Ovary (tissue), 9 donors: Measurements from ENCODE around the gene RASIP1. TPM values are rescaled to one million over a fixed set of nuclear protein-coding genes. Genes with fewer than 3 reads are reported as not detected.
A peak's percentile ranks its signal among the peaks of the same experiment; 100 is the strongest.

ENCODE experiments used
- DNase-seq, 5 donors: peaks; one replicate each; pipeline ENCODE4 v3.0.0-alpha.2; 2019 to 2020
- H3K27ac ChIP-seq, 2 donors: fragments of 200-600 bp; one replicate each; pipeline versions ENCODE4 v1.5.1 to v1.8.0; 2019 to 2022
- H3K27me3 ChIP-seq: fragments of 200-600 bp; one replicate; pipeline ENCODE4 v1.8.0; 2022
- H3K36me3 ChIP-seq: fragments of 200-600 bp; sonication (generic); one replicate; pipeline ENCODE4 v1.5.1; 2019
- H3K4me1 ChIP-seq: one replicate; pipeline ENCODE4 v1.8.1; 2013; ENCODE audit warnings: mild to moderate bottlenecking, moderate library complexity; ENCODE audit not compliant: insufficient read depth
- H3K4me3 ChIP-seq: fragments of 200-600 bp; sonication (generic); one replicate; pipeline ENCODE4 v1.5.1; 2017
- H3K9me3 ChIP-seq, 2 donors: fragments of 200-600 bp in 1 of 2; sonication (generic) in 1 of 2; one replicate each; pipeline versions ENCODE4 v1.5.1 to v1.8.1; 2013 to 2019; ENCODE audit warnings: mild to moderate bottlenecking in 1 of 2, moderate library complexity in 1 of 2
- EP300 ChIP-seq: sonication (generic); formaldehyde crosslinking; IDR thresholded peaks from one replicate; pipeline ENCODE4 v1.6.1; 2017; ENCODE audit warnings: antibody characterized with exemption
- POLR2A ChIP-seq: fragments of 450-650 bp; IDR thresholded peaks from one replicate; pipeline ENCODE4 v1.6.1; 2017; ENCODE audit warnings: antibody characterized with exemption, mild to moderate bottlenecking, moderate library complexity
- WGBS, 3 donors: extraction: QIAGEN DNeasy Blood & Tissue Kit in 1 of 3; methylation state at CpG; one replicate each; pipeline versions ENCODE4 v1.1.5 to v1.1.7; 2013 to 2017; 5-methylcytosine and 5-hydroxymethylcytosine counted together
- intact Hi-C, 4 donors: fragments of 100-400 bp; cut with DNase I; formaldehyde crosslinking; loops; one replicate each; pipeline versions ENCODE4 v1.11.0 to v1.15.1; 2022 to 2023
- polyA plus RNA-seq, 2 donors: library from polyadenylated mRNA; stranded (reverse); fragments of 200-250 nt in 1 of 2; fragments of 350-450 nt in 1 of 2; fragmentation: Illumina TruSeq in 1 of 2; extraction: RNeasy Lipid Tissue Mini Kit (QIAGEN cat#74804) in 1 of 2; gene quantifications; one replicate each; pipeline ENCODE4 v1.2.3, GENCODE V29; 2013 to 2014
- total RNA-seq, 7 donors: library from RNA; depleted of rRNA in 2 of 7; stranded (reverse); fragments of >200 nt in 2 of 7; fragmentation: NEBNext Ultra II Directional in 3 of 7; extraction: Animal tissue kit (Norgen Biotek cat#: 25700) in 3 of 7; gene quantifications; one replicate each; pipeline versions ENCODE4 v1.1.0 to v1.2.4, GENCODE V29; 2016 to 2023
- TF ChIP-seq, protein P1 (sequence below), 3 donors: fragments of 450-650 bp in 2 of 3; fragments of 200-600 bp in 1 of 3; IDR thresholded peaks; one replicate each; pipeline versions ENCODE4 v1.5.1 to v1.8.0; 2016 to 2022; ENCODE audit warnings: antibody characterized with exemption in 3 of 3, mild to moderate bottlenecking in 1 of 3
- donor health status: DM: no; HTN: no; CAD: no; lungs with moderate emphysema.
- donor health status: DM: no; HTN: no; CAD: no.
- donor health status: Bipolar disorder and iron deficiency.
- donor health status: DM: yes; HTN: yes; CAD: no.
- donor health status: DM: no; HTN: no; CAD: no.
- donor health status: DM: yes; HTN: yes; CAD: no.

Gene RASIP1
- total and polyA plus RNA-seq, 9 donors = 4.1 to 25.9 (median 14.2) TPM

DNA sequence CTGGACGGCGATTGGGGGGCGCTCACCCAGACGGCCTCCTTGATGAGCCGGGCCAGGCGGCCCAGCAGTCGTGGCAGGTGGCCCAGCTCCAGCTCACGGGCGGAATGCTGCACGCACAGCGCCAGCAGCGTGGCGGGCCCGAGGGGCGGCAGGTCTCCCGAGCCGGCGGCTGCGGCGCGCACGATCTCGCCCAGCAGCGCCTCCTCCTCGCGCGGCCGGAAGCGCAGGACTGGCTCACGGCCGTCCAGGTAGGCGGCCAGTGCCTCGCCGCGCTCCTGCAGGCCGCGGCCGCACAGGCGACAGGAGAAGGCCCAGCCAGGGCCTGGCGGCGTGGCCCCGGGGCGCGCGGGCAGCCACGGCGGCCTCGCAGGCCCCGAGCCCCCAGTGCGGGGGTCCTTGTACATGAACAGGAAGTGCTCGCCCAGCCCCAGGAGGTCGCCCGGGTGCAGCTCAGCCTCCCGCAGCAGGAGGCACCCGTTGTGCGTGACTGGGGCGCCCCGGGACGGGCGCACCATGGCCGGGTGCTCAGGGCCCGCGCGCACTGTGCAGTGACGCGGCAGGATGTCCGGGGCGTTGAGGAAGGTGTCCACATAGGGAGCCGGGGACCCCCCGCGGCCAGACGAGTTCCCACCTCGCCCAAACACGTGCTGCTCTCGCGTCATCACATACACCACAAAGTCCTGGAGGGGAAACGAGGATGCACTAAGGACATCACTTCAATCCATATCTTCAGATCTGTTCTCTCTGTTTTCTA is 11.3 kb downstream of the RASIP1 start:
- Histone ChIP-seq H3K4me1 (peaks cover 7% of the 10 kb centered on the region), H3K4me3 (no peak overlapping the region), H3K27me3 (no peaks in the 10 kb centered on the region), H3K27ac (peak overlapping the region; percentile 44 to 73), H3K36me3 (no peaks in the 10 kb centered on the region), H3K9me3 (no peaks in the 10 kb centered on the region)
- intact Hi-C loops = no loop called here
- whole genome bisulfite sequencing, 3 donors = 30 to 65% (median 58%) methylated on average over 26 to 77 of the region's 77 CpGs
- TF ChIP-seq, protein P1, sequence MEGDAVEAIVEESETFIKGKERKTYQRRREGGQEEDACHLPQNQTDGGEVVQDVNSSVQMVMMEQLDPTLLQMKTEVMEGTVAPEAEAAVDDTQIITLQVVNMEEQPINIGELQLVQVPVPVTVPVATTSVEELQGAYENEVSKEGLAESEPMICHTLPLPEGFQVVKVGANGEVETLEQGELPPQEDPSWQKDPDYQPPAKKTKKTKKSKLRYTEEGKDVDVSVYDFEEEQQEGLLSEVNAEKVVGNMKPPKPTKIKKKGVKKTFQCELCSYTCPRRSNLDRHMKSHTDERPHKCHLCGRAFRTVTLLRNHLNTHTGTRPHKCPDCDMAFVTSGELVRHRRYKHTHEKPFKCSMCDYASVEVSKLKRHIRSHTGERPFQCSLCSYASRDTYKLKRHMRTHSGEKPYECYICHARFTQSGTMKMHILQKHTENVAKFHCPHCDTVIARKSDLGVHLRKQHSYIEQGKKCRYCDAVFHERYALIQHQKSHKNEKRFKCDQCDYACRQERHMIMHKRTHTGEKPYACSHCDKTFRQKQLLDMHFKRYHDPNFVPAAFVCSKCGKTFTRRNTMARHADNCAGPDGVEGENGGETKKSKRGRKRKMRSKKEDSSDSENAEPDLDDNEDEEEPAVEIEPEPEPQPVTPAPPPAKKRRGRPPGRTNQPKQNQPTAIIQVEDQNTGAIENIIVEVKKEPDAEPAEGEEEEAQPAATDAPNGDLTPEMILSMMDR (IDR thresholded peaks at IDR 0.05) = no peak
- TF ChIP-seq EP300 = no peak
- no peak for TF ChIP-seq POLR2A
- peak in 4 of 5 donors; percentile 47 to 72 (median 62) for DNase-seq

DNA sequence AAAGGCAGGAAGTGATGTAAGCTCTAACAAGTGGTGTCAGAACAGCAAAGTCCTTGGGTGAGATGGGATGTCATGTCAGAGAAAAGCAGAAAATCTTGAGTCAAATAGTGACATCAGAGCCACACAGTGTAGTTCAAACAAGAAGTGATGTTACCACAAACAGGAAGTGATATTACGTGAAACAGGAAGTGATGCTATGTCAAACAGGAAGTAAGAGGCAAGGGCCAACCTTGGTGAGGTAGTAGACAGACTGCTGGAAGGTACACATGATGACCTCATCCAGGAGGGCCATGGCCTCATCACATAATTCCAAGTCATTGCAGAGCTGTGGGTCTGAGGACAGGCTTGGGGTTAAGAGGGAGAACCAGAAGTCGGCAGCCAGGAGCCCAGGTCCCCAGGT is 13.9 kb downstream of the RASIP1 start:
- peaks cover 7% of the 10 kb centered on the region for H3K4me1 ChIP-seq
- H3K4me3 ChIP-seq = no peak overlapping the region
- no peaks in the 10 kb centered on the region for H3K9me3 ChIP-seq
- WGBS, 3 donors = 78 to 83% (median 82%) methylated on average over 2 of the region's 2 CpGs
- H3K36me3 ChIP-seq = no peaks in the 10 kb centered on the region
- no peak overlapping the region for H3K27ac ChIP-seq
- no peak for DNase-seq
- TF ChIP-seq, protein P1 (IDR thresholded peaks at IDR 0.05) = no peak
- H3K27me3 ChIP-seq = no peaks in the 10 kb centered on the region
- intact Hi-C loops = no loop called here

DNA sequence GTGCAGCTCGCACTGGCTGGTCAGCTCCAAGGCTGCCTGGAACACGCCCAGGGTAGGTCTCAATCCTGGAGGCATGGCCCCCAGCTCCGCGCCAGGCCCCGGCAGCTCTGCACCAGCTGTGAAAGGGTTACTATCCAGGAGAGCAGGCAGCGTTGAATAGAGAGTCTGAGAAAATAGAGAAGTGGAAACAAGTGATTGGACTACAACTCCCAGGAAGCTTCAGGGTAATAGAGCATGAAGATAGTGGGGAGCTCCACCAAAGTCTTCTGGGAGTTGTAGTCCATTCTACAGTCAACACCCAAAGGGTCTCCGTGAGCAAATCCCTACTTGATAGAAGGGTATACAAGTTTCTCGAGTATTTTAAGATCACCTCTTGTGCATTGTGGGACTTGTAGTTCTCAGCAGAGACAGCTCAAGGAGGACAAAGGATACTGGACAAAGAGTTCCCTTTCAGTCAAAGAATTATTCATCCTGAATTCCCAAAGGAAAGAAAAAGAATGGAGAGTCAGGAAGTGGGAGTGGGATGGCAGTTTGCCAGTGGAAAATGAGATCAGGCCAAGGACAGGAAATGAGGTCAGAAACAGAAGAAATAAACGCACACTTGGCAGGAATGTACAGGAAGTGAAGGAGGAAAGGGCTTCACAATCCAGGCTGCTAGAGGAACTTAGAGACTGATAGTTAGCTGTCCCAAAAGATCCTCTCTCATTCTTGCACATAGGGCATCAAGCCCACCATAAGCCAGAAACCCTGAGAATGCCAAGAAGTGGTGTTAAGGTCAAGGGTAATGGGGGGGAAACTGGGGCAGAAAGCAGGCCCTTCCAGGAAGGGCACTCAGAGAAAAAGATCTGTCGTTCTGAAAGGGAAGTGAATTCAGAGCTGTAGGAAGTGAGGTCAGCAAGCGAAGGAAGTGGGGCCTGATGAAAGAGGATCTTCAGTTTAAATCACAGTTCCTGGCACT is 15.3 kb downstream of the RASIP1 start:
- peak overlapping the region in 1 of 2 donors; percentile 63 for H3K27ac ChIP-seq
- peaks cover 13% of the 10 kb centered on the region for H3K4me1 ChIP-seq
- peak; percentile 71 to 82 (median 73) for DNase-seq
- intact Hi-C loops = no loop called here
- no peak overlapping the region for H3K4me3 ChIP-seq
- H3K9me3 ChIP-seq = no peaks in the 10 kb centered on the region
- no peaks in the 10 kb centered on the region for H3K36me3 ChIP-seq
- TF ChIP-seq, protein P1 (IDR thresholded peaks at IDR 0.05) = no peak
- TF ChIP-seq POLR2A (no peak), EP300 (no peak)
- H3K27me3 ChIP-seq = no peaks in the 10 kb centered on the region
- 40 to 46% (median 41%) methylated on average over 11 of the region's 11 CpGs for WGBS, 3 donors

DNA sequence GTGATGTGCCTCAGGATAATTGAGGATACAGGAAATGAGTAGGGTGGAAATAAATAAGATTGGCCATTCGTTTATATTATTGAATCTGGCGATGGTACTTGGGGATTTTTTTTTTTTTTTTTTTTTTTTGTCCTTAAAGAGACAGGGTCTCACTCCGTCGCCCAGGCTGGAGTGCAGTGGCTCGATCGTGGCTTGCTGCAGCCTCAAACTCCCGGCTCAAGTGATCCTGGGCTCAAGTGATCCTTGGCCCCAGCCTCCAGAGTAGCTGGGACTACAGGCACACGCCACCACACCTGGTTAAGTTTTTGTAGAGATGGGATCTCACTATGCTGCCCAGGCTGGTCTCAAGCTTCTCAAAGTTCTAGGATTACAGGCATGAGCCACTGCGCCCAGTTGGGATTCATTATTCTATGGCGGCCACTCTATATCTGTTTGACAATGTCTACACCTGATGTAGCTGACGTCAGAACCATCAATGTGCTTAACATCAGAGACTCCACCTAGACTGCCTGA is 18.2 kb downstream of the RASIP1 start:
- H3K27me3 ChIP-seq = no peaks in the 10 kb centered on the region
- no peaks in the 10 kb centered on the region for H3K9me3 ChIP-seq
- 76 to 83% (median 77%) methylated on average over 11 of the region's 11 CpGs for WGBS, 3 donors
- peak in 1 of 5 donors; percentile 33 for DNase-seq
- H3K4me1 ChIP-seq = peaks cover 28% of the 10 kb centered on the region
- TF ChIP-seq, protein P1 (IDR thresholded peaks at IDR 0.05) = no peak
- no peak for TF ChIP-seq EP300
- TF ChIP-seq POLR2A = no peak
- H3K27ac ChIP-seq = no peak overlapping the region
- no peaks in the 10 kb centered on the region for H3K36me3 ChIP-seq
- intact Hi-C loops = no loop called here
- no peak overlapping the region for H3K4me3 ChIP-seq
